Esophagus (tissue), 2 donors: ENCODE data around the gene KDM3A. TPM values are rescaled to one million over a fixed set of nuclear protein-coding genes. Genes with fewer than 3 reads are reported as not detected.

ENCODE experiments used
- H3K27ac ChIP-seq, 2 donors: one replicate each; pipeline ENCODE4 v1.5.1; 2013; ENCODE audit warnings: low read depth in 2 of 2, mild to moderate bottlenecking in 2 of 2, inconsistent platforms in 1 of 2, low read length in 1 of 2, moderate library complexity in 1 of 2
- H3K27me3 ChIP-seq, 2 donors: one replicate each; pipeline ENCODE4 v1.6.1; 2013; ENCODE audit warnings: low read length in 2 of 2, control low read depth in 1 of 2, mild to moderate bottlenecking in 1 of 2; ENCODE audit not compliant: insufficient read depth in 2 of 2, control insufficient read depth in 1 of 2
- H3K36me3 ChIP-seq, 2 donors: one replicate each; pipeline ENCODE4 v1.6.1; 2013; ENCODE audit warnings: low read length in 1 of 2; ENCODE audit not compliant: control insufficient read depth in 2 of 2, insufficient read depth in 2 of 2
- H3K4me1 ChIP-seq, 2 donors: one replicate each; pipeline ENCODE4 v1.6.1; 2013; ENCODE audit warnings: low read length in 1 of 2; ENCODE audit not compliant: control insufficient read depth in 2 of 2, insufficient read depth in 2 of 2
- H3K4me3 ChIP-seq, 2 donors: one replicate each; pipeline ENCODE4 v1.5.1; 2013; ENCODE audit warnings: low read length in 2 of 2, mild to moderate bottlenecking in 2 of 2, low read depth in 1 of 2, moderate library complexity in 1 of 2
- H3K9me3 ChIP-seq, 2 donors: one replicate each; pipeline ENCODE4 v1.6.1; 2013; ENCODE audit warnings: mild to moderate bottlenecking in 2 of 2, low read depth in 1 of 2, low read length in 1 of 2, moderate library complexity in 1 of 2; ENCODE audit not compliant: control insufficient read depth in 2 of 2, insufficient read depth in 1 of 2
- whole genome bisulfite sequencing, 2 donors: extraction: QIAGEN DNeasy Blood & Tissue Kit; methylation state at CpG; one replicate each; pipeline ENCODE4 v1.1.7; 2013; 5-methylcytosine and 5-hydroxymethylcytosine counted together
- polyA plus RNA-seq, 2 donors: library from polyadenylated mRNA; stranded (reverse); fragments of 200-250 nt; gene quantifications; one replicate each; pipeline ENCODE4 v1.2.3, GENCODE V29; 2013
- donor health status: healthy with polysubstance abuse.
- donor health status: Bipolar disorder and iron deficiency.

Gene KDM3A
- polyA plus RNA-seq, 2 donors, result 20.4 to 32.3 TPM

DNA sequence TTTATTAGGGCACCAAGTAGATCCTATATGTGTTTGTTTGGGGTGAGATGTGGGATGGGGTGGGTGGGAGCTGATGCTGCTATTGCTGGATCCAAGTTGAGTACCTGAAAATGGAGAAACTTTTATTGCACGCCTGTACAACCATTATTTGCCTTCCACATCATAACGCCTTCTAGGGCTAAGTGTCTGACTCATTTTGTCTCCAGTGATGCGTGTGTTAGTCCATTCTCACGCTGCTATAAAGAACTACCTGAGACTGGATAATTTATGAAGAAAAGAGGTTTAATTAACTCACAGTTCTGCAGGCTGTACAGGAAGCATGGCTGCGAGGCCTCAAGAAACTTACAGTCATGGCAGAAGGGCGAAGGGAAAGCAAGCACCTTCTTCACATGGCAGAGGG, 58.2 kb downstream of the KDM3A start:
- H3K36me3 ChIP-seq, result peaks cover 9 to 11% of the 10 kb centered on the region in 2 donors
- H3K27ac ChIP-seq, result peak overlapping the region in 1 of 2 donors; percentile 54
- H3K4me3 ChIP-seq, result no peak overlapping the region
- H3K27me3 ChIP-seq, result no peaks in the 10 kb centered on the region
- peaks cover 0 to 7% of the 10 kb centered on the region in 2 donors for H3K9me3 ChIP-seq
- 72 to 91% methylated on average over 6 of the region's 6 CpGs for WGBS, 2 donors
- no peaks in the 10 kb centered on the region for H3K4me1 ChIP-seq

DNA sequence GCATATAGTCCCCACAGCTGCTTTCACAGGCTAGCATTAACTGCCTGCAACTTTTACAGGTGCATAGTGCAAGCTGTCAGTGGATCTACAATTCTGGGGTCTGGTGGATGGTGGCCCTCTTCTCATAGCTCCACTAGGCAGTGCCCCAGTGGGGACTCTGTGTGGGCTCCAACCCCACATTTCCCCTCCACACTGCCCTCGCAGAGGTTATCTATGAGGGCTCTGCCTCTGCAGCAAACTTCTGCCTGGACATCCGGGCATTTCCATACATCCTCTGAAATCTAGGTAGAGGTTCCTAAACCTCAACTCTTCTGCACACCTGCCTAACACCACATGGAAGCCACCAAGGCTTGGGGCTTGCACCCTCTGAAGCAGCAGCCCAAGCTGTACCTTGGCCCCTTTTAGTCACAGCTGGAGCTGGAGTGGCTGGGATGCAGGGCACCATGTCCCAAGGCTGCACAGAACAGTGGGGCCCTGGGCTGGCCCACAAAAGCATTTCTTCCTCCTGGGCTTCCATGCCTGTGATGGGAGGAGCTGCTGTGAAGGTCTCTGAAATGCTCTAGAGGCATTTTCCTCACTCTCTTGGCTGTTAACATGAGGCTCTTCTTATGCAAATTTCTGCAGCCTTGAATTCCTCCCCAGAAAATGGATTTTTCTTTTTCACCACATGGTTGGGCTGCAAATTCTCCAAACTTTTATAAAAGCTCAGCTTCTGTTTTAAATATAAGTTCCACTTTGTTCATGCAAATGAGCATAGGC, 59.3 kb downstream of the KDM3A start:
- H3K9me3 ChIP-seq, result peaks cover 0 to 7% of the 10 kb centered on the region in 2 donors
- WGBS, 2 donors, result 97 to 99% methylated on average over 2 of the region's 2 CpGs

DNA sequence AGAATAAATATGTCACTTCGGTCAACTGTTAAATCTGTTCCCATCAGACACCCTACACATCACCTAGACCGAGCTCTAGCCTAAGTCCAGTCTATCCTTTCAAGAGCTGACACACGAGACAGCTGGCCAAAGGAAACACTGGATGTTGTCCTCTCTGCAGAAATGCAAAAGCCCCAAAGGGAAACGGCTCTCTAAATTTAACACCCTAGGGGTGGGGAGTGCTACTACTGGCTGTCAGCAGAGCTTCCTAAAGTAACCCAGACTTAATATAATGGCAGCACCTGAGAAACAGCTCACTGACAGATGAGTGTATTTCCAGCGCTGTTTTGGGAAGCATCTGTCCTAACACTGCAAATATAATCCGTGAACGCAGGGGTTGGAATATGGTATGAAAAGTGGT, 66.4 kb downstream of the KDM3A start:
- Histone ChIP-seq H3K4me1 (peaks cover 0 to 2% of the 10 kb centered on the region in 2 donors), H3K36me3 (peaks cover 9 to 21% of the 10 kb centered on the region in 2 donors), H3K27ac (no peak overlapping the region), H3K4me3 (no peak overlapping the region), H3K27me3 (no peaks in the 10 kb centered on the region), H3K9me3 (no peaks in the 10 kb centered on the region)
- WGBS, 2 donors, result 91 to 92% methylated on average over 7 of the region's 7 CpGs

More for the DNA sequence above, 59.3 kb downstream of the KDM3A start:
- Histone ChIP-seq H3K36me3 (peaks cover 14 to 15% of the 10 kb centered on the region in 2 donors), H3K27me3 (no peaks in the 10 kb centered on the region), H3K27ac (no peak overlapping the region), H3K4me3 (no peak overlapping the region), H3K4me1 (no peaks in the 10 kb centered on the region)

DNA sequence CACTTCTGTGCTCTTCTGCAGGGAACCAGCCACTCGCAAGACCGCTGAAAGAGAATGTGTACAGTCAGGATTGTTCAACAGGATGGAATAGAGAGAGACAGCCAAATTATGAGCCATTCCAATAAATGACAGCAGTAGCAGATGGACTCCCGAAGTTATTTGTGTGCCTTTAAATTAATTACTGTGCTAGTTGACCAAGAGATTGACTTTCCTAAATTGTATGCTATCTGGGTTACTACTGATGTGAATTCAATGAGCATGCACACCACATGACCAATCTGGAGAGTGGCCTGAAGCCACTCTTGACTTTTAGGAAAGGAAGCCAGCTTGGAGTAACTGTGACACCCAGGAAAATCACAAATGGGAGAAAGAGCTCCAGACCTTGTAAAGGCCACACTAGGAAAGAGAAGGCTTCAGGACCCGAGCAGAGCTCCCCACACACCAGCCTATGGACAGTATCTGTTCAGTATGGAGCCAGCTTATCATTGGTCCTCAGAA, 69.3 kb downstream of the KDM3A start:
- peaks cover 0 to 2% of the 10 kb centered on the region in 2 donors for H3K4me1 ChIP-seq
- H3K27ac ChIP-seq, result peak overlapping the region; percentile 52 to 73
- 92 to 98% methylated on average over 4 of the region's 4 CpGs for WGBS, 2 donors
- H3K9me3 ChIP-seq, result no peaks in the 10 kb centered on the region
- H3K36me3 ChIP-seq, result peaks cover 6 to 16% of the 10 kb centered on the region in 2 donors
- no peaks in the 10 kb centered on the region for H3K27me3 ChIP-seq
- no peak overlapping the region for H3K4me3 ChIP-seq

DNA sequence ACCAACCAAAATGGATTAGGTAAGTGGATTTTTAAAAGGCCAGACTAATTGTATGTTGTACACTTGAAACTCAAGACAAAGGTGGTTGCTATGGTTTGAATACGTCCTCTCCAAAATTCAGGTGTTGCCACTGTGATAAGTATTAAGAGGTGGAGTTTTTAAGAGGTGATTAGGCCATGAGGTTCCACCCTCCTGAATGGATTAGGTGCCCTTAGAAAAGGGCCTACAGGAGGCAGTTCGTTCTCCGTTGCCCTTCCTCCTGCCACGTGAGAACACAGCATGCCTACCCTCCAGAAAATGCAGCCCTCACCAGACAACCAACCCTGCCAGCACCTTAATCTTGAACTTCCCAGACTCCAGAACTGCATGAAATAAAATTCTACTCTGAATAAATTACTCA, 70.9 kb downstream of the KDM3A start:
- 57 to 77% methylated on average over 4 of the region's 4 CpGs for WGBS, 2 donors
- no peaks in the 10 kb centered on the region for H3K9me3 ChIP-seq
- H3K27ac ChIP-seq, result peak overlapping the region; percentile 72 to 86
- H3K4me3 ChIP-seq, result no peak overlapping the region
- H3K4me1 ChIP-seq, result no peaks in the 10 kb centered on the region
- peaks cover 6 to 12% of the 10 kb centered on the region in 2 donors for H3K36me3 ChIP-seq
- H3K27me3 ChIP-seq, result no peaks in the 10 kb centered on the region

DNA sequence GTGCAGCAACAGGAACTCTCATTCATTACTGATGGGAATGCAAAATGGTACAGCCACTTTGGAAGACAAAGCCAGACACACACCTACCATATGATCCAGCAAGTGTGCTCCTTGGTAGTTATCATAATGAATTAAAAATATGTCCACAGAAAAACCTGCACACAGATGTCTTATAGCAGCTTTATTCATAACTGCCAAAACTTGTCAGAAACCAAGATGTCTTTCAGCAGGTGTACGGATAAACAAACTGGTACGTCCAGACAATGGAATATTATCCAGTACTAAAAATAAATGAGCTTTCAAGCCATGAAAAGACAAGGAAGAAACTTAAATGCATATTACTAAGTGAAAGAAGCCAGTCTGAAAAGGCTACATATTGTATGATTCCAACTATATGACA, 71.7 kb downstream of the KDM3A start:
- Histone ChIP-seq H3K4me3 (no peak overlapping the region), H3K27ac (no peak overlapping the region), H3K4me1 (no peaks in the 10 kb centered on the region), H3K27me3 (no peaks in the 10 kb centered on the region), H3K9me3 (no peaks in the 10 kb centered on the region), H3K36me3 (peaks cover 6 to 8% of the 10 kb centered on the region in 2 donors)
- WGBS, 2 donors, result 67 to 84% methylated on average over 2 of the region's 2 CpGs

DNA sequence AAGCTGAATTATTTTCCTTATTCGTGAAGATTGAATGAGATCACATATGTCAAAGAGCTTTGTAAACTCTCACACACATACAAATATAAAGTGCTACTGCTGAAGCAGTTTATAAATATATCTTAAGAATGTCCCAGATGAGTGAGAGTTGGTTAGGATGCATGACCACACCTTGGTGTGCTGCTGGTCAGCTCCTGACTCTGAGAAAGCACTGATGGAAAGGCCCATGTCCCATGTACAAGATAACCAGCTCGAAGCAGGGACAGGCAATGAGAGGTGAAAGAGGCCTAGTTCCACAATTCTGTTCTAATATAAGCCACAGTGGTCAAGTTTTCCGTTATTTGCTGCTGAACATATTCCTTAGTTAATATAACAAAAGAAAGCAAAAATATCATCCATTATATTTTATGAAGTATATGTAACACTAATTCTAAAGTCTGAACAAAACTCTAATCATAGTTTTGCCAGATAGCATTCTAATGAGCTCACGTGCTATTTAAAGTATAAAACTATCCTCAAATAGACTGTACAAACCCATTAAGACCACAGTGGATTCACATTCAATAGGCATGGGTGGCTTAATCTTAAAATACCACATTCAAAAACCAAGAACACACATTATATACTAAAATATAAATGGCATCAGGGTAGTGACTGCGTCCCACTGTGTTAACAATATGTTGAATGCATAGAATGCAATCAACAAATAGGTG, 72.9 kb downstream of the KDM3A start:
- H3K9me3 ChIP-seq, result no peaks in the 10 kb centered on the region
- no peak overlapping the region for H3K4me3 ChIP-seq
- no peaks in the 10 kb centered on the region for H3K4me1 ChIP-seq
- H3K27ac ChIP-seq, result no peak overlapping the region
- 92 to 95% methylated on average over 5 of the region's 5 CpGs for WGBS, 2 donors
- peaks cover 2 to 6% of the 10 kb centered on the region in 2 donors for H3K36me3 ChIP-seq
- H3K27me3 ChIP-seq, result no peaks in the 10 kb centered on the region

DNA sequence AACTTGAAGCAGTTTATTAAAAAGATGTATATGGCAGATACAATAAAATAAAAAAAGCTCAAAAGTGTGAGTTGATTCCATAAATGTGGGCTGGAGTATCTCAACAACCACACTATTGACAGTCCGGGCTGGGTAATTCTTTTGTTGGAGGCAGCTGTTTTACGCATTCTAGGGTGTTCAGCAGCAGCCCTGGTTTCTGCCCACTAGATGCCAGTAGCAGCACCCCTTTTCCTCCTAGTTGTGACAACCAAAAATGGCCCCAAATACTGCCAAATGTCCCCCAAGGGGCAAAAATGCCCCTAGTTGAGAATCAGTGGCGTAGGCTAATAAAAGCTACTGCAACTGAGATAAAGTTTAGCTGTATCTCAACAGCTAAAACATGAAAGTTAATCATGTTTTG, 77.3 kb downstream of the KDM3A start:
- Histone ChIP-seq H3K4me3 (no peak overlapping the region), H3K27ac (no peak overlapping the region), H3K36me3 (no peaks in the 10 kb centered on the region), H3K27me3 (no peaks in the 10 kb centered on the region), H3K9me3 (no peaks in the 10 kb centered on the region), H3K4me1 (no peaks in the 10 kb centered on the region)
- WGBS, 2 donors, result 71 to 74% methylated on average over 3 of the region's 3 CpGs

DNA sequence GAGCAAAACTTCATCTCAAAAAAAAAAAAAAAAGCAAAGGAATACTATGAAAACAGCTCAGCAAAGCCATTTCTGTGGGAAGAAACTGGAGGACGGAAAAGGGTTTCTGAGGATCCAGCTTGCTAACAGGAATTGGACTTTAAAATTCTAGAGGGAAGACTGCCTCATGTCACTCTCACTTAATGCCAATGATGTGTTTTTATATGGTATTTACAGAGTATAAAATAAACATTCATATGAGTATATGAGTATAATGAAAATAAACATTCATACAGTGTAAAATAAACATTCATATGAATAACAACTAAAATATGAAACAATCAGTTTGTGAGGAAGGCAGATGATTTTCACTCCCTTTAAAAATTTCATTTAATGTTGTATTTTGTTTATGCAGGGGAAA, 78.2 kb downstream of the KDM3A start:
- Histone ChIP-seq H3K4me1 (no peaks in the 10 kb centered on the region), H3K9me3 (no peaks in the 10 kb centered on the region), H3K36me3 (no peaks in the 10 kb centered on the region), H3K27me3 (no peaks in the 10 kb centered on the region), H3K27ac (no peak overlapping the region), H3K4me3 (no peak overlapping the region)
- 89 to 96% methylated on average over 1 of the region's 1 CpG for WGBS, 2 donors
